Measurements from ENCODE around the gene RAD1.
"Not testable (repeated sequence)": the region's sequence is repeated elsewhere in the genome, so short reads cannot be mapped to it uniquely, and the experiment has no call there.

RAD1 gene

GRCh38 chr5:34915139-34915855 lies at the start of gene RAD1, which contains the start of gene BRIX1:
RAD1 (minus strand) TSS chr5:34915504; CDS start chr5:34914892, 612 bp downstream.
BRIX1 (plus strand) TSS chr5:34915711; CDS start chr5:34915739, 28 bp downstream.
- intact Hi-C loops (cut with DNase I) = loop anchor here (1.0 kb wide), 1 partner anchor 14 kb away; the partner anchor contains the start of gene DNAJC21
- DNase-seq = peak; percentile 96 to 99 (median 97)

GRCh38 chr5:34959323-34959722 lies 44.0 kb upstream of the RAD1 start:
- intact Hi-C loops (cut with DNase I) = no loop called here
- DNase-seq = no peak

GRCh38 chr5:34957857-34958690 lies 42.8 kb upstream of the RAD1 start:
- intact Hi-C loops (cut with DNase I) = no loop called here
- DNase-seq = no peak

GRCh38 chr5:34957321-34957720 lies 42.0 kb upstream of the RAD1 start:
- DNase-seq = no peak
- intact Hi-C loops (cut with DNase I) = no loop called here

- intact Hi-C loops (cut with DNase I) = no loop called here
Observed at GRCh38 chr5:34944460-34945047, 29.2 kb upstream of the RAD1 start.

GRCh38 chr5:34944044-34944443 lies 28.7 kb upstream of the RAD1 start:
- intact Hi-C loops (cut with DNase I) = no loop called here
- no peak for DNase-seq

More at GRCh38 chr5:34944460-34945047, 29.2 kb upstream of the RAD1 start:
- DNase-seq = no peak

- DNase-seq = no peak
- intact Hi-C loops (cut with DNase I) = no loop called here
Observed at GRCh38 chr5:34941936-34942335, 26.6 kb upstream of the RAD1 start.

GRCh38 chr5:34932947-34933346 lies 17.6 kb upstream of the RAD1 start:
- intact Hi-C loops (cut with DNase I) = no loop called here
- DNase-seq = no peak

GRCh38 chr5:34930870-34931269 lies 15.6 kb upstream of the RAD1 start:
- intact Hi-C loops (cut with DNase I) = no loop called here
- DNase-seq = no peak

GRCh38 chr5:34930462-34930844 lies 15.1 kb upstream of the RAD1 start:
- no peak for DNase-seq

GRCh38 chr5:34929720-34930461 lies 14.6 kb upstream of the RAD1 start:
- intact Hi-C loops (cut with DNase I) = loop anchor here (1.0 kb wide), 1 partner anchor 15 kb away; the partner anchor contains the start of genes BRIX1 and RAD1
- DNase-seq = peak; percentile 39 to 95 (median 70)

More at GRCh38 chr5:34930462-34930844, 15.1 kb upstream of the RAD1 start:
- intact Hi-C loops (cut with DNase I) = no loop called here

- DNase-seq = peak; percentile 96 to 100 (median 98)
- intact Hi-C loops (cut with DNase I) = loop anchor here (1.0 kb wide), 1 partner anchor 14 kb away; the partner anchor contains the start of genes BRIX1 and RAD1
Observed at GRCh38 chr5:34929134-34929719, 13.9 kb upstream of the RAD1 start, which contains the start of gene DNAJC21. DNAJC21 (plus strand) TSS chr5:34929559; CDS start chr5:34929820, 261 bp downstream.

- DNase-seq = no peak
- intact Hi-C loops (cut with DNase I) = no loop called here
Observed at GRCh38 chr5:34928267-34928666, 13.0 kb upstream of the RAD1 start.

GRCh38 chr5:34927785-34928184 lies 12.5 kb upstream of the RAD1 start:
- intact Hi-C loops (cut with DNase I) = no loop called here
- no peak for DNase-seq

GRCh38 chr5:34926318-34926888 lies 11.1 kb upstream of the RAD1 start:
- intact Hi-C loops (cut with DNase I) = no loop called here
- no peak for DNase-seq

- no peak for DNase-seq
- intact Hi-C loops (cut with DNase I) = no loop called here
Observed at GRCh38 chr5:34924462-34924765, 9.1 kb upstream of the RAD1 start.

- no peak for DNase-seq
- intact Hi-C loops (cut with DNase I) = no loop called here
Observed at GRCh38 chr5:34923694-34924461, 8.6 kb upstream of the RAD1 start.

GRCh38 chr5:34923256-34923655 lies 8.0 kb upstream of the RAD1 start:
- DNase-seq; intact Hi-C loops (cut with DNase I): not testable (repeated sequence)

- DNase-seq = no peak
- intact Hi-C loops (cut with DNase I) = no loop called here
Observed at GRCh38 chr5:34919077-34919476, 3.8 kb upstream of the RAD1 start.
